A204.1 (cell line): ENCODE measurements around the gene SEMA5B.

ENCODE experiments used
- FAIRE-seq: peaks from 2 replicates; lab custom pipeline; 2012; peaks lifted over from hg19 to GRCh38; lab: Jason Lieb, UNC

Gene SEMA5B

DNA sequence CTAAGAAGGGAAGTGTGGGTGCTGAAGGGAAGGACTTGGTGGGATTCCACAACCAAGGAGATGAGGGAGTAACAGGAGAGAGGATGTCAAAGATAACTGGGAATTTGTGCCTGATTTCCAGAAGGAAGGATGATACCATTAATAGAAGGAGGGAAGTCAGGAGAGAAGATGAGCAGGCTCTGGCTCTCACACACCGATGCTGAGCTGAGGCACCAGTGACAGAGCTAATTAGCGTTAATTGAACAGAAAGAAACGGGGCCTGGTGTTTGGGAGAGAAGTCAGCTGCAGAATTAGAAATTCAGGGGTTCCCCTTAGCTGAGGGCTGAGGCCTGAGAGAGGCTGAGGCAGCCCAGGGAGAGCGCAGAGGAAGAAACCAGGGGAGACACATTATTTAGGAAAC lies 27.4 kb upstream of the SEMA5B start:
- no peak for FAIRE-seq

- no peak for FAIRE-seq
Measured at GRCh38 chr3:123054109-123054778, 26.7 kb upstream of the SEMA5B start.

DNA sequence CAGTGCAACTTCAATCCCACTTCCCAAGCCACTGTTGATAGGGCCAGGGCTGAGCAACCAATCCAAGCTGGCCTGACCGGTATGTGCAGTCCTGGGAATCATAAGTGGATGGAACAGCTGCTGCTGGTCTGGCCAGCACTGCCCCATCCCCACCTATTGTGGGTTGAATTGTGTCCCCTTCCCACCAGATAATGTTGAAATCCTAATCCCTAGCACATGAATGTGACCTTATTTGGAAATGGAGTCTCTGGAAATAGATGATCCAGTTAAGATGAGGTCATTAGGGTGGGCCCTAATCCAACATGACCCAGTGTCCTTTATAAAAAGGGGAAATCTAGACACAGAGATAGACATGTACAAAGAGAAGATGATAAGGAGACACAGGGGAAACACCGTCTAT lies 25.5 kb upstream of the SEMA5B start:
- no peak for FAIRE-seq

- FAIRE-seq = no peak
Measured at GRCh38 chr3:123050666-123051065, 23.1 kb upstream of the SEMA5B start.

DNA sequence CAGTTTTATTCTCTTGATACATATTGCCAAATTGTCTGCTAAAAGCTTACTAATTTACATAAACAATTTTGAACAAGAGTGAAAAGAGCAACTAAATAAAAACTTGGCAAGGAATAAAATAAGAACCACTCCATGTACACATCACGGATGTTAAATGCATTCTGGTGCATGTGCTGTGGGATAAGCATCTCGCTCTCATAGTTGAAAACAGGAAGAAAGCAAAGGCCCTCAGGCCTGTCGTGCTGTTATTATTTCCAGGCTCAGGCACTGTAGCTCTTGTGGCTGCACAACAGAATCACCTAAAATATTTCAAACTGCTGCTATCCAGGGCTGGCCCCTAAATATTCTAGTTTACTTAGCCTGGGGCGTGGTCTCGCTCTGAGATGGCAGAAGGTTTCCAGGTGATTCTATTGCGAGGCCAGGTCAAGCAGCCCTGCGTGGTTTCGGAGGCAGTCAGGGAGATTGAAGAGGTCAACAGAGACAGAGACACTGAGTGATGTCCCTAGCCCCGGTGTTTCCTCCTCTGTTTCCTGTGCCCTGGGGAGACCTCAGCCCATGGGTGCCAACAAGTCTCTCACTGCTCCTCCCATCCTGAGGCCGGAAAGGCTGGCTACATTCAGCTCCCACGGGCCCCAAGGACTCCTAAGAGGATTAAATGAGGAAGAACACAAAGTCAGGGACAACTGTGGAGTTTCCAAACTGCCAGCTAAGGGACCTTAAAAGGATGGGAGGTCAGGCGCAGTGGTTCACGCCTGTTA lies 21.1 kb upstream of the SEMA5B start:
- FAIRE-seq = no peak

DNA sequence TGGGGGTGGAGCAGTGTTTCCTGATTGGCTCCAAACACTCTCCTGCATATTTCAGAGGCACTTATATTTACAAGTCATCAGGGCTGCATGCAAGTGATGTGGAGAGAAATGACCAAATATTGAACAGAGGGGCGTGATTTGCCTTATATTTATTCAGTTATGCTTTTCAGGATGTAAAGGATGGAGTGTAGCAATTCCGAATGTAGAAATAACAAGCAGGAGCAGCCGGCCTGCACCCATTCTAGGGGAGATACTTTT lies 19.4 kb upstream of the SEMA5B start:
- no peak for FAIRE-seq

DNA sequence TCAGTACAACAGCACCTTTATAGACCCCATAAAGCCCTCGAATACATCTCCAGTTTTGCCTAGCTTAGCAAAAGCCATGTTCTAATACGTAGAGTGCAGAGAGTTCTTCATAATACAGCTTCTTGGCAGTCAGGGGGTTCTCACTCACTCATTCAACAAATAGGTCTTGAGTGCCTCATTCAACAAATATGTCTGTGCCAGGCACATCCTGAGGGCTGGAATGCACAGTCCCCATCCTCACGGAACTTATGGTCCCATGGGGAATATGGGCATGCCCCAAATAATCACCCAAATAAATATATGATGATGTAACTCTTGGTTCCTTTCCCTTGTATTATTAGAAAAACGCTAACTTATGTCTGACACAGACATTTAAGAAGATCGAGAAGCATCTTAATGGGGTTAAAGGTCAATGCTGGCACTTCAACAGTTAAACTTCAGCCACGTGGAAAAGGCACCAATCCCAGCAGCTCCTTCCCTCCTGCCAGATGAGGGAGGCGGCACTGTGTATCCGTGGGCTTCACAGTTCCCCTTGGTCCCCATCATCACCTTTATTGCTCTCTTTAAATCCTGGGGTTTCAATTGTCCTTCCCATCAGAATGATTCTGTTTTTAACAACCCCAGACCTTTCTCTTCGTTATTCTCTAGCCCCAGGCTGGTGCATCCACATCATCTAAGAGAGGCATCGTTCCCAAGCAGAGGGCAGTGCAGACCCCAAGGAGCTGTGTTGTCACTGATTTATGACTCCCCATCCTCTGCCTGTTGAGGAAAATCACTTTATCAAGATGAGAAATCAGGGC lies 18.9 kb upstream of the SEMA5B start:
- no peak for FAIRE-seq

GRCh38 chr3:123044981-123045763 lies 17.6 kb upstream of the SEMA5B start:
- FAIRE-seq = no peak

DNA sequence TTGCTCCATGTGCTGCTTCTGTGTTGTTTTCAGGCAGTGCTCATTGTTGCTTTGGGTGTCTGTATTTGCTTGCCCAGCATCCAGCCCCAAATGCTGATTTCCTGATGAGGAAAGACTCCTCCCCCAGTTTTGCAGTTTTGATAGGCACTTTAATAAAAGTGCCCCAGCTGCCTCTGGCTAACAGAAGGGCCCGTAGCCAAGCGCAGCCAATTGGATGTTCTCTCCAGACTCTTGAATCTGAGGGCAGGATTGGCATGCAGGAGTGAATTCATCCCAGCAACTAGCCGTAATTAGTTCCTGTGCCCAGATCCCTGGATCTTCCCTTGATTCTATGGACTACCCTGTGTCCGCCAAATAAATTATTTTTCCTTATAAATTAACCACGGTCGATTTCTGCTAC lies 14.8 kb upstream of the SEMA5B start:
- no peak for FAIRE-seq

DNA sequence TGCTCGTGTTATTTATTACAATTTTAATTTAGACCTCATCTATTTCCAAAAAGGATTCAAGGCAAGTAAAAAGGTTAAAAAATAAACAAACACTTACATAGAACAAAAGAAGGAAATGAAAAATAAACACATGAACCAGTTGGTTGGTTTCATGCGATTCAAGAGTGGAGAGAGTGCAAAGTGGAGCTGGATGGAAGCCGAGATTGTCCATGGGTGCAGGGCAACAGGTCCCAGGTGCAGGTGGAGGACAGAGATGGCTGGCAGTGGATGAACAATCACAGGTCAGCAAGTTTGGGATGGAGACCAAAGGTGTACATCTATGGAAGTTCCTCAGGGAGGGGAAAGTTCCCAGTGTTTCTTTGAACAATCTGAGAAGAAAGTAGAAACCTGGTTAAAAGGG lies 11.6 kb upstream of the SEMA5B start:
- no peak for FAIRE-seq

DNA sequence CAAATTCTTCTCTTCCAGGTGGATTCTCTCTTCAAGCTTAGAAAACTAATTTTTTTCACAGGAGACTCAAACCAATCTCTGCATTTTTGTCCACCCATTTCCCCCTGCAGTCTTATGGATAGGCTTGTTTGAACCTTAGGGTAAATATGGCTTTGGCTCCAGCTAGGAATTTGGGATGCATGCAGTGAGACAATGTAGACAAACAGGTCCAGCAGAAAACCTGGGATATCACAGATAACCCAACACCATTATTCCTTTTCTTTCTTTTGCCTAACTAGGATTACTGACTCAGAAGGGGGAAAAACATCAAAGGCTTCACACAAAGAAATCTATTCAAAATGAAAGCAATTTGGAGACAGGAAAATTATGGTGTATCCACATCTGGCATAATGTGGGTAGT lies 11.2 kb upstream of the SEMA5B start:
- no peak for FAIRE-seq

DNA sequence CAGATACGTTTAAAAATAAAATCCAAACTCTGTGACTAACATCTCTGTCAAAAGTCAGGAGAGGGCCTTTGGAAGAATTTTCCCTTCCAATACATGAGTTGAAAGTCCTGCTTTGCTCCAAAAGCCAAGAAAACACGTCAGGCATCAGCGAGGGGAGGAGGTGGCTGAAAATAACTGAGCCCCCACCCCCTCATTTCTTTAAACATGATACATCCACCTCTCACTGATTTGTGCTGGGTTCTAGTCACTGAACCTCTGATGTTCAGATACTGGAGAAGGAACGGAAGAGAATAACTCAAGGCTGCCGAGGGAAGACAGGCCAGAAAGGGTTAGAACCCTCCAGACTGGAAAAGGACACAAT lies 9.4 kb upstream of the SEMA5B start:
- FAIRE-seq = no peak

DNA sequence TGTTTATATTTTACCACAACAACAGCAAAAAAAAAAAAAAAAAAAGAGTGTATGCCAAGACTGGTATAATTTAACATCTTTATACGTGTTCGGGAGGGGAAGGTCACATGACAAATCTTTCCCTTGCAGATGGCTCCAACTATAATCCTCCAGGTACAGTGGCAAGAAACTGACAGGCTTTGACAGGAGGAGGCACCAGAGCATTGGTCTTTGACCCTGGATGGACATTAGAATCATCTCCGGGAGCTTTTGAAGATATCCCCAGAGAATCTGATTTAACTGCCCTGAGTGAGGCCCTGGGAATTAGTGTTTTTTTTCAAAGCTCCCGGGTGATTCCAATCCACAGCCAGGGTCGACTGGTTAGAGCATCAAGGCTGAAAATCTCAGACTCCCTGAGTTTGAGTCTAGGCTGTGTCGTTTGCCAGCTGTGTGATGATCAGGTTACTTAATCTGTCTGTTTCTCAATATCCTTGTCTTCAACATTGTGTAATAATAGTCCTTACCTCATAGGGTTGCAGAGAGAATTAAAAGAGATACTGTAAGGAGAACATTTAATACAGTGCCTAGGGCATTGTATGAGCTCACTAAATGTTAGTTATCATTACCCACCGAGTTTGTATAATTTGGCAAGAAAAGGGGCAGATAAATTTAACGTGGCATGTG lies 8.9 kb upstream of the SEMA5B start:
- FAIRE-seq = no peak

DNA sequence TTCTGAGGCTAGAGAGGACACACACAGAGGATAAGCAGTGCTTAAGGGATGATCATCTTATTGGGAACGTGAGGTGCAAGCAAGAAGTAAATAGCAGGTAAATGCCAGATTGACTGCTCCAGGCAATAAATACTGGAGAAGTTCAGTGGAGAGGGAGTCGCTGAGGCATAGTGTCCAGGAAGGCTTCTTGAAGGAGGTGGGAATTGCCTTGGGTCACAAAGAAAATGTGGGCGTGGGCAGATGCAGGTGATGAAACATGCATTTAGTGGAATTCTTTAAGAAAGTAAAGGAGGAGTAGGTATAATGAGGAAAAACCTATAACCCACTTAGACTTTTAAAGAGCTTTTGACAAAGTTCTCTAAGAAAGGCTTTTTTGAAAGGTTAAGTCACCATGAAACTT lies 7.4 kb upstream of the SEMA5B start:
- FAIRE-seq = no peak

DNA sequence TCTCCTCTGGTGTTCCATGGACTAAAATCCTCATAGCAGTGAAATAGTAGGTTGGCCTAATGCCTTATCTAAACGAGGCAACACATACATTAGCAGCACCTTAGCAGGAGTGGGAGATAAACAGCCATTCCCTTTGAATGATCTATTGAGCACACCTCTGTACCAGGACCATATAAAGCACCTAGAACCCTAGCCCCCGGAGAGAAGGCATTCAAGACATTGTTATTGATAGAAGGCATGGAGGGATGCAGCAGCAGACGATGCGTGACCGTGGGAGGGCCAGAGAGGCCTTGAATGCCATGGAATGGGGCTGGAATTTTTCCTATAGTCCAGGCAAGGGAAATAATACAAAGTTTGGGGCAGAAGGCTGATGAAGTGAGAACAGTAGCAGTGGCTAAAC lies 6.6 kb upstream of the SEMA5B start:
- no peak for FAIRE-seq

- no peak for FAIRE-seq
Measured at GRCh38 chr3:123032057-123032456, 4.5 kb upstream of the SEMA5B start.

GRCh38 chr3:123031051-123031450 lies 3.5 kb upstream of the SEMA5B start:
- no peak for FAIRE-seq

DNA sequence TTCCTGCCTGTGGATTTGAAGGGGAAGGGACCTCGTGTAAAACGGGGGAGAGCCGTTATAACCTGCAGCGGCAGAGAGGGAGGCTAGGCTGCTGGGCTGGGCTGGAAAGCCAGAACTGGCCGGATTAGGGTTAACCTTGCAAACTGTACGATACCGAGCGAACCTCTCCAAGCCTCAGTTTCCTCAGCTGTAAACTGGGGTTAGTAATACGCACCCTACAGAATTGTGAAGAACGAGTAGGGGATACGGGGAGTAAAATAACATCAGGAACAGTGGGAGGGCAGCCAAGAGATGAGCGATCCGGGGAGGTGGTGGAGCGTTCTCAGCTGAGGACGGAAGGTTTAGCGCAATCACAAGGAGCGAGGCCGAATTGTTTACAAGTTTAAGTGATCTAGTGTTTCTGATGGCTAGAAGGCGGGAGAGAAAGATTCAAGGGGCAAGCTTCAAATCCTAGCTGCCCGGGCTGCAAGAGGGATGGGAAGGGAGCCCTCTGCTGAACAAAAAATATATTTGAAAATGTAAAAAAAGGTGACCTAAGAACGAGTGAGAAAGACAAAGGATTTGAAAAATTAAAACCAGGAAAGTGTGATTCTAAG lies 768 bp upstream of the SEMA5B start:
- peak; percentile 95 for FAIRE-seq

GRCh38 chr3:123026565-123027291 lies 835 bp downstream of the SEMA5B start:
- no peak for FAIRE-seq

DNA sequence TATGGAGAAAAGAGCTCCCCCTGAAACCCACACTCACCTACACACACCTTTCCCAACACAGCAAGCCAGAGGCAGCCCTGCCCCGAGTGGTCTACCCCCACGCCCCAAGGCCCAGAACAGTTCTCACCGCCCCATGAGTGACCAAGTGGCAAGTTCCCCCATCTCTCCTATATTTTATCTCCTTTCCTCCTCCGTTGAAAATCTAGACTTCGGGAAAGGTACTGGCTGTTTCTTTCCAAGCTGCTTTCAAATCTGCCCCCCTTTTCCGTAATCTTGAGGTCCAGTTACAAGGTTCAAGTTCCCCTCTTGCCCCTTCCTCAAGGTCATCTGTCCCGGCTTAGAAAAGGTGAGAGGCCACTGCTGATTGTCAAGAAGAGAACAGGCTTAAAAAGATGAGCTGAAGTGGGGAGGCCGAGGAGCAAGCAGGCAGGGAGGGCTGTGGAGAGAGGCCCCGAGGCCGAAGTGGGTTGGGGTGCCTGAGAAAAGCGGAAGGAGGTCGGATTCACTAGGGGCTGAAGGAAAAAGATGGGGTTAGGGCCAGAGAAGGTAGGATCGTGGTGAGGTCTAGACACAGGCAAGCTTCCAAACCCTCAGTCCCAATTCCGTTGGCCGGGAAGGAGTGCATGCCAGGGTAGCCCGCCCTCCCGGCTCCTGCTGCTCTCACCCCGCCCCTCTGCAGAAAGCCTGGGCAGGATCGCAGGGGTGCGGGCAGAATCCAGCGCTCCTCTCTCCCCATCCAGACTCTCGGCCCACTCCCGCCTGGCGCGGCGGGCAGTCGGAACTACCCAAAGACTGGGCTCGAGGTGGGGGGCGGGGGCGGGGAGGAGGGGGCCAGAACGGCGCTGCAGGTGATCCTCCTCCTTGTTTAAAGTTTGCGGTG lies 1.7 kb downstream of the SEMA5B start:
- FAIRE-seq = no peak
